ENCODE results near the gene FDXR.
"Not testable (repeated sequence)": the region's sequence is repeated elsewhere in the genome, so short reads cannot be mapped to it uniquely, and the experiment has no call there.

The FDXR gene

GRCh38 chr17:74871356-74872076, 1.3 kb downstream of the FDXR start:
- no peak for DNase-seq

GRCh38 chr17:74870512-74870911, 2.3 kb downstream of the FDXR start:
- DNase-seq = no peak

GRCh38 chr17:74870028-74870427, 2.8 kb downstream of the FDXR start:
- DNase-seq = not testable (repeated sequence)

GRCh38 chr17:74868908-74869255, 3.9 kb downstream of the FDXR start:
- no peak for DNase-seq

GRCh38 chr17:74868251-74868907, 4.4 kb downstream of the FDXR start:
- no peak for DNase-seq

- DNase-seq = no peak
Observed at GRCh38 chr17:74866198-74866835, 6.5 kb downstream of the FDXR start.

GRCh38 chr17:74865504-74866197, 7.1 kb downstream of the FDXR start:
- DNase-seq = no peak

- DNase-seq = peak; percentile 88
Observed at GRCh38 chr17:74864866-74865395, 7.9 kb downstream of the FDXR start.

GRCh38 chr17:74864297-74864865, 8.4 kb downstream of the FDXR start:
- no peak for DNase-seq

GRCh38 chr17:74863420-74864296, 9.1 kb downstream of the FDXR start:
- no peak for DNase-seq

- no peak for DNase-seq
Observed at GRCh38 chr17:74862919-74863318, 9.9 kb downstream of the FDXR start.

GRCh38 chr17:74862108-74862901, 10.5 kb downstream of the FDXR start:
- peak; percentile 91 for DNase-seq

GRCh38 chr17:74861662-74862107, 11.1 kb downstream of the FDXR start:
- no peak for DNase-seq

GRCh38 chr17:74860872-74861661, 11.7 kb downstream of the FDXR start:
- no peak for DNase-seq

- no peak for DNase-seq
Observed at GRCh38 chr17:74860229-74860871, 12.4 kb downstream of the FDXR start.

- DNase-seq = no peak
Observed at GRCh38 chr17:74859459-74860228, 13.2 kb downstream of the FDXR start, which contains the start of gene GRIN2C. Gene GRIN2C (minus strand): TSS chr17:74859885. CDS start chr17:74855092, 4,793 bp downstream.

- DNase-seq = no peak
Observed at GRCh38 chr17:74858672-74859458, 13.9 kb downstream of the FDXR start.

GRCh38 chr17:74857191-74857590, 15.6 kb downstream of the FDXR start:
- no peak for DNase-seq

All from activated CD8-positive, alpha-beta memory T cell treated with anti-CD3 and anti-CD28 coated beads, Interleukin-2, amount 50 U/mL, for 48 hours (primary cell).